GM23338 (cell line): ENCODE results near the gene CDK5. TPM values are rescaled to one million over a fixed set of nuclear protein-coding genes. Genes with fewer than 3 reads are reported as not detected.

Source experiments
- ATAC-seq: fragments of 200-7000 bp; cut with Tn5 transposase; 3 replicates; pipeline ENCODE4 v1.9.1; 2020
- DNase-seq: peaks from one replicate; pipeline ENCODE4 v3.0.0-alpha.2; 2015; ENCODE audit warnings: low spot score
- H2AFZ ChIP-seq: fragments of 200-600 bp; sonication (generic); 2 replicates; pipeline ENCODE4 v1.8.0; 2016; ENCODE audit warnings: antibody characterized with exemption, mild to moderate bottlenecking, moderate library complexity
- H3F3A ChIP-seq: fragments of 200-600 bp; sonication (generic); replicated peaks from 2 replicates; pipeline ENCODE4 v1.8.0; 2017; ENCODE audit warnings: antibody characterized with exemption, mixed run types, low read depth
- H3K27ac ChIP-seq: fragments of 200-600 bp; sonication (generic); 2 replicates; pipeline ENCODE4 v1.6.1; 2016; ENCODE audit warnings: low read depth
- H3K27me3 ChIP-seq: fragments of 200-600 bp; sonication (generic); 2 replicates; pipeline ENCODE4 v1.8.0; 2016; ENCODE audit warnings: mild to moderate bottlenecking, mixed run types, moderate library complexity; ENCODE audit not compliant: insufficient read depth
- H3K36me3 ChIP-seq: fragments of 200-600 bp; sonication (generic); 2 replicates; pipeline ENCODE4 v1.8.0; 2016; ENCODE audit warnings: mild to moderate bottlenecking; ENCODE audit not compliant: insufficient read depth
- H3K4me1 ChIP-seq: fragments of 200-600 bp; sonication (generic); 2 replicates; pipeline ENCODE4 v1.8.0; 2016; ENCODE audit warnings: mild to moderate bottlenecking, moderate library complexity; ENCODE audit not compliant: insufficient read depth
- H3K4me2 ChIP-seq: fragments of 200-600 bp; sonication (generic); 2 replicates; pipeline ENCODE4 v1.7.1; 2017; ENCODE audit warnings: mixed run types
- H3K4me3 ChIP-seq: fragments of 200-600 bp; sonication (generic); 2 replicates; pipeline ENCODE4 v1.6.1; 2016; ENCODE audit warnings: mixed run types
- H3K79me2 ChIP-seq: fragments of 200-600 bp; sonication (generic); replicated peaks from 2 replicates; pipeline ENCODE4 v1.8.0; 2017; ENCODE audit warnings: mild to moderate bottlenecking; ENCODE audit not compliant: insufficient read depth
- H3K9me2 ChIP-seq: fragments of 200-600 bp; sonication (generic); 2 replicates; pipeline ENCODE4 v1.8.0; 2017; ENCODE audit not compliant: insufficient read depth
- H4K20me1 ChIP-seq: fragments of 200-600 bp; sonication (generic); replicated peaks from 2 replicates; pipeline ENCODE4 v1.8.0; 2017; ENCODE audit warnings: mild to moderate bottlenecking; ENCODE audit not compliant: insufficient read depth
- H3K27ac Mint-ChIP-seq: 2 replicates; pipeline ENCODE4 v1.8.0; 2020; ENCODE audit warnings: inconsistent platforms, mild to moderate bottlenecking, moderate library complexity, mixed read lengths
- H3K27me3 Mint-ChIP-seq: 3 replicates; pipeline ENCODE4 v1.8.0; 2022; ENCODE audit warnings: low read depth, mild to moderate bottlenecking, moderate library complexity, mixed read lengths, inconsistent platforms; ENCODE audit not compliant: insufficient read depth, poor library complexity
- H3K36me3 Mint-ChIP-seq: 3 replicates; pipeline ENCODE4 v1.8.0; 2021; ENCODE audit warnings: low read depth, mild to moderate bottlenecking, inconsistent platforms, moderate library complexity, mixed read lengths
- H3K4me1 Mint-ChIP-seq: 3 replicates; pipeline ENCODE4 v1.8.0; 2020; ENCODE audit warnings: mild to moderate bottlenecking, inconsistent platforms, mixed read lengths
- H3K4me3 Mint-ChIP-seq: 3 replicates; pipeline ENCODE4 v1.8.0; 2021; ENCODE audit warnings: moderate library complexity, mild to moderate bottlenecking, inconsistent platforms, mixed read lengths
- H3K9me3 Mint-ChIP-seq: 3 replicates; pipeline ENCODE4 v1.8.0; 2020; ENCODE audit warnings: moderate library complexity, mild to moderate bottlenecking, inconsistent platforms, mixed read lengths
- CREB1 ChIP-seq: fragments of 250-450 bp; sonication (Bioruptor Pico); IDR thresholded peaks from 2 replicates; pipeline ENCODE4 v1.5.0; 2020; ENCODE audit warnings: low read depth, mild to moderate bottlenecking, moderate library complexity
- ETS1 ChIP-seq: IDR thresholded peaks from 2 replicates; pipeline ENCODE4 v1.6.1; 2016; ENCODE audit warnings: antibody characterized with exemption
- NANOG ChIP-seq: IDR thresholded peaks from 2 replicates; pipeline ENCODE4 v1.6.1; 2016; ENCODE audit warnings: antibody characterized with exemption, borderline replicate concordance
- POLR2AphosphoS5 ChIP-seq: IDR thresholded peaks from 2 replicates; pipeline ENCODE4 v1.6.1; 2016; ENCODE audit warnings: antibody characterized with exemption, low read depth
- ZNF114 ChIP-seq: fragments of 250-450 bp; sonication (Bioruptor Pico); IDR thresholded peaks from 2 replicates; pipeline ENCODE4 v1.5.0; 2020; ENCODE audit warnings: mild to moderate bottlenecking, moderate library complexity
- polyA plus RNA-seq: library from polyadenylated mRNA; unstranded; fragments of >200 nt; fragmentation: Nextera tagmentation; extraction: Ambion mirVana; gene quantifications from 2 replicates; pipeline ENCODE4 v1.2.1, GENCODE V29; 2016
- total RNA-seq: library from RNA; depleted of rRNA; stranded (reverse); fragments of >200 nt; shearing (Covaris generic); gene quantifications from 2 replicates; pipeline ENCODE4 v1.2.3, GENCODE V29; 2014
- TF ChIP-seq, protein P1 (sequence below): IDR thresholded peaks from one replicate; pipeline ENCODE4 v1.6.1; 2018; ENCODE audit warnings: antibody characterized with exemption; ENCODE audit not compliant: unreplicated experiment

Gene CDK5
- total and polyA plus RNA-seq, 2 experiments from 2014 or later, result 19.8 to 27.1 TPM

GRCh38 chr7:151053096-151053495 lies 4.6 kb downstream of the CDK5 start (continued):
- no peak for TF ChIP-seq ETS1

DNA sequence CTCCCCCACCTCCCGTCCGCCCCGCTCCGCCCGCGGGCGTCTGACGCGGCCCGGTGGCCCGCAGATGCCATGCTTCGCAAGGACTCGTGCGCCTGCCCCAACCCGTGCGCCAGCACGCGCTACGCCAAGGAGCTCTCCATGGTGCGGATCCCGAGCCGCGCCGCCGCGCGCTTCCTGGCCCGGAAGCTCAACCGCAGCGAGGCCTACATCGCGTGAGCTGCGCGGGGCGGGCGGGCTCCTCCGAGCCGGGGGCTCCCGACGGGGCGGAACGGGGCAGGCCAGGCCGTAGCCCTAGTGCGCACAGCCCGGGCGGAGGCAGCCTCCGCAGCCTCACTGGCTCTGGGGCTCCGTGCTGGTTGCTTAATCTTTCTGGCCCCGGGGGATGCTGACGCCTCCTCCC lies 6.6 kb downstream of the CDK5 start:
- Histone ChIP-seq H3K4me2 (peak overlapping the region; percentile 78), H3F3A (no peaks in the 10 kb centered on the region), H3K36me3 (no peaks in the 10 kb centered on the region), H3K27ac (no peak overlapping the region), H3K4me1 (peaks cover 3% of the 10 kb centered on the region; the same call in 1 of the 2 replicates), H3K79me2 (no peaks in the 10 kb centered on the region), H3K27me3 (peaks cover 27% of the 10 kb centered on the region), H4K20me1 (no peaks in the 10 kb centered on the region; the same call in 1 of the 2 replicates), H3K9me2 (no peaks in the 10 kb centered on the region), H2AFZ (peak overlapping the region; percentile 69; the same call in 1 of the 2 replicates), H3K4me3 (peak overlapping the region; percentile 49)
- Mint-ChIP-seq H3K36me3 (no peaks in the 10 kb centered on the region), H3K9me3 (no peaks in the 10 kb centered on the region), H3K4me3 (no peak overlapping the region; the same call in 2 of the 3 replicates), H3K27ac (no peak overlapping the region), H3K4me1 (peaks cover 10% of the 10 kb centered on the region), H3K27me3 (peaks cover 30% of the 10 kb centered on the region)
- peak; percentile 48; the same call in 1 of the 2 replicates for TF ChIP-seq POLR2AphosphoS5
- TF ChIP-seq, protein P1, sequence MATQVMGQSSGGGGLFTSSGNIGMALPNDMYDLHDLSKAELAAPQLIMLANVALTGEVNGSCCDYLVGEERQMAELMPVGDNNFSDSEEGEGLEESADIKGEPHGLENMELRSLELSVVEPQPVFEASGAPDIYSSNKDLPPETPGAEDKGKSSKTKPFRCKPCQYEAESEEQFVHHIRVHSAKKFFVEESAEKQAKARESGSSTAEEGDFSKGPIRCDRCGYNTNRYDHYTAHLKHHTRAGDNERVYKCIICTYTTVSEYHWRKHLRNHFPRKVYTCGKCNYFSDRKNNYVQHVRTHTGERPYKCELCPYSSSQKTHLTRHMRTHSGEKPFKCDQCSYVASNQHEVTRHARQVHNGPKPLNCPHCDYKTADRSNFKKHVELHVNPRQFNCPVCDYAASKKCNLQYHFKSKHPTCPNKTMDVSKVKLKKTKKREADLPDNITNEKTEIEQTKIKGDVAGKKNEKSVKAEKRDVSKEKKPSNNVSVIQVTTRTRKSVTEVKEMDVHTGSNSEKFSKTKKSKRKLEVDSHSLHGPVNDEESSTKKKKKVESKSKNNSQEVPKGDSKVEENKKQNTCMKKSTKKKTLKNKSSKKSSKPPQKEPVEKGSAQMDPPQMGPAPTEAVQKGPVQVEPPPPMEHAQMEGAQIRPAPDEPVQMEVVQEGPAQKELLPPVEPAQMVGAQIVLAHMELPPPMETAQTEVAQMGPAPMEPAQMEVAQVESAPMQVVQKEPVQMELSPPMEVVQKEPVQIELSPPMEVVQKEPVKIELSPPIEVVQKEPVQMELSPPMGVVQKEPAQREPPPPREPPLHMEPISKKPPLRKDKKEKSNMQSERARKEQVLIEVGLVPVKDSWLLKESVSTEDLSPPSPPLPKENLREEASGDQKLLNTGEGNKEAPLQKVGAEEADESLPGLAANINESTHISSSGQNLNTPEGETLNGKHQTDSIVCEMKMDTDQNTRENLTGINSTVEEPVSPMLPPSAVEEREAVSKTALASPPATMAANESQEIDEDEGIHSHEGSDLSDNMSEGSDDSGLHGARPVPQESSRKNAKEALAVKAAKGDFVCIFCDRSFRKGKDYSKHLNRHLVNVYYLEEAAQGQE, result peak; percentile 95
- peak; percentile 72 for TF ChIP-seq CREB1 (CRISPR knock-in tag)
- no peak for TF ChIP-seq ZNF114
- peak; percentile 95 for DNase-seq
- peak; percentile 89 for ATAC-seq

GRCh38 chr7:151048911-151049463 lies 8.7 kb downstream of the CDK5 start:
- H3K27ac Mint-ChIP-seq, result no peak overlapping the region
- H3K79me2 ChIP-seq, result no peaks in the 10 kb centered on the region
- H3K27ac ChIP-seq, result no peak overlapping the region
- H4K20me1 ChIP-seq, result no peaks in the 10 kb centered on the region
- H3K36me3 Mint-ChIP-seq, result no peaks in the 10 kb centered on the region
- H3K4me1 Mint-ChIP-seq, result peaks cover 9% of the 10 kb centered on the region
- no peaks in the 10 kb centered on the region for H3K9me2 ChIP-seq
- H3K4me2 ChIP-seq, result no peak overlapping the region
- H3K27me3 ChIP-seq, result peaks cover 22% of the 10 kb centered on the region
- no peak for DNase-seq
- no peak for ATAC-seq
- no peak overlapping the region for H3K4me3 Mint-ChIP-seq
- no peaks in the 10 kb centered on the region for H3K4me1 ChIP-seq
- no peaks in the 10 kb centered on the region for H3K36me3 ChIP-seq
- peaks cover 26% of the 10 kb centered on the region for H3K27me3 Mint-ChIP-seq
- H3F3A ChIP-seq, result no peaks in the 10 kb centered on the region
- H3K9me3 Mint-ChIP-seq, result no peaks in the 10 kb centered on the region
- no peak overlapping the region for H3K4me3 ChIP-seq
- no peak overlapping the region for H2AFZ ChIP-seq
- TF ChIP-seq, protein P1, result no peak
- TF ChIP-seq NANOG, result no peak
